ENCODE data around the gene GLRA2. TPM values are rescaled to one million over a fixed set of nuclear protein-coding genes. Genes with fewer than 3 reads are reported as not detected.

GLRA2 gene
- not detected for total RNA-seq
- long read RNA-seq, result 0 reads

DNA sequence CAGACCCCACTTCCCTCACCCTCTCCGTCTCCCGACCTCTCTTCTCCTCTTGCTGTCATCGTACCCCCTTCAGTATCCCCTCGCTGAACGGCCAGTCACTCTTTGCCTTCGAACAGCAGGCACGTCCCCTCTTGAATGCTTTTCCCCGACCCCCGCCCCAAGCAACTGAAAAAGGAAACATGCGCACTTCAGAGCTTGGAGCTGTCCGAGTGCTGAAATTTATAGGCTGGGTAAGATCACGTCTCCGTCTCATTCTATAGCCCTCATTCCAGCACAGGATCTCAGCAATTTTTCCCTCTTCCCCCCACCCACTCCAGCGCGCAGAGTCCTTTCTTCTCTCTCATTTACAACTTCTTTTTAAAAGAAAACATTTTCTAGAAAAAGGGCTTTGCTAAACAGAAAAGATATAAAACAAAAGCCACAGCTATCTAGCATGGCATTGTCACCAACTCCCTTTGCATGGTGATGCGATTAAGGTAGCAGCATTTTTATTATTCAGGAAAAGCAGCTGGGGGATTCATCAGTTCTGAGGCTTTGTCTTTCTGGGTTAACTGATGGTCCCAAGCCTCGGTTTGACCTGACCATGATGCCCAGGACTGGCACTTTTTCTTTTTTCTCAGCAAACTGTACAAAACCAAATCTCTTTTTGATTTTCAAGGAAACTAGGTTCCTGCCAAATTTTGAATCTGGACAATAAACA is at the start of gene GLRA2:
TSS of gene GLRA2 (plus strand) at position 247 of the 700 bp plus-strand sequence. CDS start 522 bp downstream, outside the sequence.
- no peak within 1 kb of the TSS for H3K27ac ChIP-seq
- H3K4me1 ChIP-seq, result no peaks in the 10 kb centered on the region
- no peaks in the 10 kb centered on the region for H3K9me3 ChIP-seq
- ATAC-seq (no peak), DNase-seq (no peak)
- no peaks in the 10 kb centered on the region for H3K36me3 ChIP-seq
- no peaks in the 10 kb centered on the region for H3K27me3 ChIP-seq (ENCODE audit: low read depth)
- TF ChIP-seq CTCF (IDR thresholded peaks at IDR 0.05), result no peak
- H3K4me3 ChIP-seq, result no peak within 1 kb of the TSS
- intact Hi-C loops (cut with DNase I), result no loop called here

DNA sequence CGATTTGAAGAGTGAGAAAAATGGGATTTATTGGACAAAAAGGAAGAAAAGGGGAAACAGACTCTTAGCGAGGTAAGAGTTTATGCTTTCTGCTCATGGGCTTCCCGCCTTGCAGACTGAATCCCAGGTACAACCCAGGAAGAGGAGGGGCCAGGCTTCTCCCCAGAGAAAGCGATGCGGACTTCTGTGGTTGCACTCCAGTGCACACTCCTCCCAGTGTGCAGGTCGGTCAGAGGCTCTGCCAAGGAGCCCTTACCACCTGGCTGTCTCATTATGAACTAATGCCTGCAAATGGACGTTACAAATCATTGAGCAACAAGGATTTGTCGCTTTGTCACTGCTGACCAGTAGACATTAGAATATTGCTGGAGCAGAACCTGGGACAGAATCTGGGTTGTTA is 39.9 kb upstream of the GLRA2 start:
- no peak for TF ChIP-seq CTCF (IDR thresholded peaks at IDR 0.05)
- Histone ChIP-seq H3K36me3 (no peaks in the 10 kb centered on the region), H3K27ac (no peak overlapping the region), H3K9me3 (no peaks in the 10 kb centered on the region), H3K4me3 (no peak overlapping the region), H3K27me3 (ENCODE audit: low read depth) (no peaks in the 10 kb centered on the region), H3K4me1 (no peaks in the 10 kb centered on the region)
- no peak for ATAC-seq
- DNase-seq, result no peak
- intact Hi-C loops (cut with DNase I), result no loop called here

DNA sequence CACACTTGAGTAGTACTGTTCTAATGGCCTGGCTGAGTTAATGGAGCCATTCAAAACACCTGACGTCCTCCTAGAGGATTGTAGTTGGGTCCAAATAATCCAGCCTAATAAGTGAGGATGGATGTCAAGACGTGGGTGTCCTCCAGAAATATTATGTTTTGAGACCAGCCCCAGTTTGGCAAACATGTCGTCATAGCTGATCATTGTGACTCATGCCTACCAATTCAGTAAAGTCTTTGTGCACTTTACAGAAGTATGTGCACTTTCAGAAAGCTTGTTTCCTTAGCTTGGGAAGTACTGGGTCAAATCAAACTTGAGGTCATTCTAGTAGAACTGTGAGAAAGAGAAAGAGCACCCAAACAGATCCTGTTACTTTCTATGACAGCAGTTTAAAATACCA is 37.6 kb upstream of the GLRA2 start:
- ATAC-seq, result no peak
- H3K4me3 ChIP-seq, result no peak overlapping the region
- H3K27me3 ChIP-seq (ENCODE audit: low read depth), result no peaks in the 10 kb centered on the region
- no peak for DNase-seq
- TF ChIP-seq CTCF (IDR thresholded peaks at IDR 0.05), result no peak
- intact Hi-C loops (cut with DNase I), result no loop called here
- no peaks in the 10 kb centered on the region for H3K4me1 ChIP-seq
- no peaks in the 10 kb centered on the region for H3K36me3 ChIP-seq
- no peaks in the 10 kb centered on the region for H3K9me3 ChIP-seq
- no peak overlapping the region for H3K27ac ChIP-seq

DNA sequence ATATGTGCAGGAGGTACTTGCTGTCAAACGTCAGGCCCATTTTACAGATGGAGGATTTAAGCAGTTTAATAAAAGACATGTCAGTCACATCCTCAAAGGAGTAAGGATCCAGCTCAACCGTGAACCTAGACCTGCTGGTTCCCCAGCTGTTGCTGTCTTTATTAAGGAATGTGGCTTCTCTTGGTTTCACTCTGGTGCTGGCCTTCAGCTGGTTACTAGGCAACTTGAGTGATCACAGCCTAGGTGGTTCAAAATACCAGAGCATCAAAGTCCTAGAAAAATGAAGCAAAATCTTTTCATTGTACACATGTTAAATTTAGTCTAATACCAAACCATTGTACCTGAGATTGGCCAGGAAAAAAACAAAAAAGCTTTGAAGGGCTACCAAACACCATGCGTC is 32.7 kb upstream of the GLRA2 start:
- Histone ChIP-seq H3K27ac (peak overlapping the region; percentile 73), H3K4me1 (no peaks in the 10 kb centered on the region), H3K4me3 (peak overlapping the region; percentile 38), H3K27me3 (ENCODE audit: low read depth) (no peaks in the 10 kb centered on the region), H3K36me3 (no peaks in the 10 kb centered on the region), H3K9me3 (no peaks in the 10 kb centered on the region)
- TF ChIP-seq CTCF (IDR thresholded peaks at IDR 0.05), result no peak
- ATAC-seq (peak in 1 of 2 donors; percentile 35), DNase-seq (no peak)
- intact Hi-C loops (cut with DNase I), result no loop called here

DNA sequence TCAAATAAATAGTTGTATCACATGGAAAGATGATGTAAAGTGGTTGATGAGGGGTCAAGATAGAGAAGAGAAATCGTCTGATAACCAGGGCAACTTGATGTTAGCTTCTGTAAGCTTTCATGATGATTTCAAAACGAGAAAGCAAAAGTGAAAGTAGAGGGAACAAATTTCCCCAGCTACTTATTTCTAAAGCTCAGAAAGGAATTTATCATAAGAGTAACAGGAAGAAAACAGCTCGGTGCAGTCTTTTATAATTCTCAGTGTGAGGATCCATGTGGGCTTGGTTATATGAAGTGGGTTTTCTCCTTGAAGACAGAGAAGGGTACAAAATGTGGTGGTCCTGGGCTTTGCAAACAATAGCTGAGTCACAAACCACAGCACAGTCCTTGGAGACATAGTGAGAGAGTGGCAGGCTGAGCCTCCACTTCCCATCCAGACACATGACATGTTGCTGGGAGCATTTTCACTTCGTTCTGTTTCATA is 32.1 kb upstream of the GLRA2 start:
- Histone ChIP-seq H3K27me3 (ENCODE audit: low read depth) (no peaks in the 10 kb centered on the region), H3K36me3 (no peaks in the 10 kb centered on the region), H3K27ac (peak overlapping the region; percentile 73), H3K4me1 (no peaks in the 10 kb centered on the region), H3K9me3 (no peaks in the 10 kb centered on the region), H3K4me3 (peak overlapping the region; percentile 38)
- intact Hi-C loops (cut with DNase I), result no loop called here
- TF ChIP-seq CTCF (IDR thresholded peaks at IDR 0.05), result no peak
- DNase-seq (no peak), ATAC-seq (peak; percentile 51 to 70)
